GM18861 (cell line): Measurements from ENCODE around the gene RAB3IL1.

Source experiments
- ATAC-seq: cut with Tn5 transposase; IDR thresholded peaks from one replicate; pipeline ENCODE4 v1.9.1; 2021; ENCODE audit not compliant: unreplicated experiment

The RAB3IL1 gene

GRCh38 chr11:61847914-61848581, 69.3 kb downstream of the RAB3IL1 start:
- no peak for ATAC-seq
